A549 (cell line): ENCODE results near the gene CCDC63. TPM values are rescaled to one million over a fixed set of nuclear protein-coding genes. Genes with fewer than 3 reads are reported as not detected.
"Not testable (repeated sequence)": the region's sequence is repeated elsewhere in the genome, so short reads cannot be mapped to it uniquely, and the experiment has no call there.

Experiments used
- ATAC-seq, 2 experiments: fragments of 200-7000 bp in 1 of 2; fragments of >200 bp in 1 of 2; cut with Nextera tagmentation in 1 of 2; cut with Tn5 transposase in 1 of 2; 3 replicates each; pipeline versions ENCODE4 v1.8.0 to v1.9.1; 2018 to 2020; ENCODE audit warnings: mild to moderate bottlenecking in 1 of 2, moderate library complexity in 1 of 2
- CTCF ChIA-PET: fragments of 300-600 bp; sonication (Branson Sonifier 250); formaldehyde crosslinking; extraction: SDS; loops from one replicate; lab custom pipeline; 2021; ENCODE audit warnings: antibody characterized with exemption, inconsistent platforms; lab: Yijun Ruan, JAX
- POLR2A ChIA-PET: fragments of 350-600 bp; formaldehyde crosslinking; extraction: SDS; loops from one replicate; lab custom pipeline; 2021; ENCODE audit warnings: antibody characterized with exemption, inconsistent platforms; lab: Yijun Ruan, JAX
- DNase-seq, 2 experiments: peaks; one replicate each; pipeline versions ENCODE4 v3.0.0 to v3.0.0-alpha.2; 2011 to 2016; ENCODE audit warnings: low read depth in 1 of 2, low spot score in 1 of 2
- FAIRE-seq: peaks from 2 replicates; lab custom pipeline; 2011; peaks lifted over from hg19 to GRCh38; lab: Jason Lieb, UNC
- H3K27ac ChIP-seq, 2 experiments: fragments of >200 bp; sonication (Bioruptor Twin); formaldehyde crosslinking; 3 replicates each; pipeline ENCODE4 v1.5.1; 2016 to 2017
- H3K4me1 ChIP-seq: fragments of >200 bp; sonication (Bioruptor Twin); formaldehyde crosslinking; 3 replicates; pipeline ENCODE4 v1.6.1; 2016
- H3K4me2 ChIP-seq: fragments of >200 bp; sonication (Bioruptor Twin); formaldehyde crosslinking; 3 replicates; pipeline ENCODE4 v1.6.1; 2016
- H3K4me3 ChIP-seq: fragments of >200 bp; sonication (Bioruptor Twin); formaldehyde crosslinking; 3 replicates; pipeline ENCODE4 v1.5.1; 2016
- H3K9me3 ChIP-seq: fragments of >200 bp; sonication (Bioruptor Twin); formaldehyde crosslinking; 3 replicates; pipeline ENCODE4 v1.6.1; 2016
- WGBS: methylation state at CpG from one replicate; pipeline ENCODE4 v1.1.6; 2017; ENCODE audit errors: missing lambda C conversion rate; 5-methylcytosine and 5-hydroxymethylcytosine counted together
- polyA plus RNA-seq, 4 experiments: library from polyadenylated mRNA; depleted of rRNA in 3 of 4; stranded (reverse); fragments of >200 nt; fragmentation: RNase III in 1 of 4; extraction: RNeasy Plus Mini Kit Qiagen cat#74134 plus additional on column Dnase treatment in 1 of 4; gene quantifications; 2 replicates in 3 of 4; 3 replicates in 1 of 4; pipeline ENCODE4 v1.2.3, GENCODE V29; 2011 to 2017

CCDC63 gene
- polyA plus RNA-seq, 2 of the 4 experiments (the other 2 are of a cell fraction) = 0.04 TPM; not detected in 1

- ATAC-seq, H3K27ac ChIP-seq, H3K4me3 ChIP-seq, POLR2A ChIA-PET, H3K4me1 ChIP-seq, FAIRE-seq, H3K4me2 ChIP-seq, DNase-seq: not testable (repeated sequence)
- no CpG with 5 or more reads among the region's 31 CpGs for WGBS
- CTCF ChIA-PET = interaction anchor here (1.0 kb wide), 1 partner anchor 348 kb away, joined by 3 read pairs; no protein-coding TSS in a partner anchor
- peaks cover 26% of the 10 kb centered on the region for H3K9me3 ChIP-seq
Observed at GRCh38 chr12:110950867-110951266, 104.1 kb downstream of the CCDC63 start.

Other genes with a start within 250 kb of the CCDC63 start
- 56.9 and 62.2 TPM in 2 replicates for gene TCTN1, start 232.9 kb upstream of the CCDC63 start, polyA plus RNA-seq (2011; rRNA removed)
- 26.3 to 27.8 TPM (median 26.5 TPM) in 3 replicates for gene TCTN1, start 232.9 kb upstream of the CCDC63 start, polyA plus RNA-seq (2017; fragmentation: RNase III; extraction: RNeasy Plus Mini Kit Qiagen cat#74134 plus additional on column Dnase treatment)
- gene HVCN1, start 157.9 kb upstream of the CCDC63 start, polyA plus RNA-seq (2011; rRNA removed) = 1.1 TPM in 2 replicates
- gene HVCN1, start 157.9 kb upstream of the CCDC63 start, polyA plus RNA-seq (2017; fragmentation: RNase III; extraction: RNeasy Plus Mini Kit Qiagen cat#74134 plus additional on column Dnase treatment) = 0.20 to 0.46 TPM (median 0.34 TPM) in 3 replicates
- 210 and 258 TPM in 2 replicates for gene PPP1CC, start 104.1 kb upstream of the CCDC63 start, polyA plus RNA-seq (2011; rRNA removed)
- 131 to 139 TPM (median 131 TPM) in 3 replicates for gene PPP1CC, start 104.1 kb upstream of the CCDC63 start, polyA plus RNA-seq (2017; fragmentation: RNase III; extraction: RNeasy Plus Mini Kit Qiagen cat#74134 plus additional on column Dnase treatment)
- 0.13 TPM in 1 of 2 replicates, not detected in the other for gene MYL2, start 73.6 kb downstream of the CCDC63 start, polyA plus RNA-seq (2011; rRNA removed)
- gene MYL2, start 73.6 kb downstream of the CCDC63 start, polyA plus RNA-seq (2017; fragmentation: RNase III; extraction: RNeasy Plus Mini Kit Qiagen cat#74134 plus additional on column Dnase treatment) = not detected in 3 replicates
- 0.04 and 0.06 TPM in 2 replicates for gene CUX2, start 187.2 kb downstream of the CCDC63 start, polyA plus RNA-seq (2011; rRNA removed)
- gene CUX2, start 187.2 kb downstream of the CCDC63 start, polyA plus RNA-seq (2017; fragmentation: RNase III; extraction: RNeasy Plus Mini Kit Qiagen cat#74134 plus additional on column Dnase treatment) = 0.04 to 0.07 TPM (median 0.04 TPM) in 3 replicates